GM18951 (cell line): ENCODE measurements around the gene RNF5.

ENCODE experiments used
- POLR2A ChIP-seq: IDR thresholded peaks from 4 replicates; pipeline ENCODE4 v1.6.1; 2011; ENCODE audit warnings: mild to moderate bottlenecking; ENCODE audit not compliant: insufficient read length, insufficient read depth; ENCODE audit errors: extremely low read depth
- in situ Hi-C: fragments of 300-500 bp; cut with MboI; formaldehyde crosslinking; loops from one replicate; pipeline ENCODE4 v1.12.0; 2022; ENCODE audit warnings: low sequenced_read_pairs, mixed read lengths, inconsistent platforms; ENCODE audit not compliant: unreplicated experiment

Gene RNF5

DNA sequence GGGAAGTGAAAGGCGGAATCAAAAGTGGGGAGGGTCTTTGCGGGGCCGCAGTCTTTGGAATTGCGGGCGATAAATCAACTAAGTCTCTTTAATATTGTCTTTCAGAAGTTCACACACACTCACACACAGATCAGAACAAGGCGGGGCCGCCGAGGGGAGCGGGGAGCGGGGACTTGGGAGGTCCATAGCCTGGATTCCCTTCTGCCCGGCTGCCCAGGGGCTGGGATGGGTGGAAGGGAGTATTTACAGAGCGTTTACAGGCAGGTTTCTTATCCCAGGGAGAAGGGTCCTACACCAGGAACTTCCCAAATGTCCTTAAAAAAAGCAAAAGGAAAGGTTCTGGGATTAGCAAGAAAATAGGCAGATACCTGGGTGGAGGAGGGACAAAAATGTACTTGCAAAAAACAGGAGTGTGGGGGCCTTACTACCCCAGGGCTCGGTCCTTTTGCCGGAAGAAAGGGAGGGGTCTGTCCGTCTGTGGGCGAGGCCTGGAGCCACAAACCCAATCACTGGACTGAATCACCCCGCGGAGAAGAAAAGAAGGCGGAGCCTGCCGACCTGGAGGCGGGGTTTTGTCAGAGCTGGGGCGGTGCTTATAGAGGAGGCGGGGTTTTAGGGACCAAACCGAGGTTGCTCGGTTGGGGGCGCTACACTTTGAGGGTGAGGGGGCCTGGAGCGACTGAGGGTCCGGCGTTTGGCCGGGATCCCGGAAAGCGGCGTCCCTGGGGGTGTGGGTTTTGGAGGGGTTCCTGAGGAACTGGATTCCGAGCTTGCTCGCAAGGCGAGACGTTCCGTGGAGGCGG, 29.7 kb upstream of the RNF5 start:
- in situ Hi-C loops = no loop called here
- TF ChIP-seq POLR2A = no peak

DNA sequence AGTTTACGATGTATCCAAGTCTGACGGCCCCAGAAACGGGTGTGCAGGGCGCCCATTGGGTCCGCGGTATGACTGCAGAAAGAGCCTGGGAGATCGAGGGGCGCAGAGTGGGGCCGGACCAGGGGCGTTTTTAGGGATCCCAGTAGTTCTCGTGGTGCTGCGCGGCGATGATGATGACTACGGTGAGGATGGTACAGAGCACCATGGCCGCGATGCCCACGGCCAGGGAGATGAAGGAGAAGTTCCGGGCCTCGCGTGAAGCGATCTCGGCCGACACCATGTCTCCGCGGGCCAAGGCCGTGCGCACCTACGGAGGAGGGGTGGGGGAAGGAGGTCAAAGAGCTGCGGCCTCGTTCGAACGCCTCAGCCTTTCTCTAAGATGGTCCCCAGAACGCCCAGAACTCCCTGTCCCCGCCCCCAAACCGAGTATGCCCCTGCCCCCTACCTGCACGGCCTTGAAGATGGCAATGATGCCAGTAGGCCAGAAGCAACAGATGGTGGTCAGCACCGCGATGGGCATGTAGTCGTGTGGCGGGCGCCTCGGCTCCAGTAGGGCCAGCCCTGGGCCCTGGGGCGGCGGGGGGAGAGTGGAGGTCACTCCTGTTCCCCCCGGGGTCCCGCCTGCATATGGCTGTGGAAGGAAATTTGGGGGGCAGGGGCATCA, 29.0 kb upstream of the RNF5 start:
- in situ Hi-C loops = no loop called here
- TF ChIP-seq POLR2A = no peak

DNA sequence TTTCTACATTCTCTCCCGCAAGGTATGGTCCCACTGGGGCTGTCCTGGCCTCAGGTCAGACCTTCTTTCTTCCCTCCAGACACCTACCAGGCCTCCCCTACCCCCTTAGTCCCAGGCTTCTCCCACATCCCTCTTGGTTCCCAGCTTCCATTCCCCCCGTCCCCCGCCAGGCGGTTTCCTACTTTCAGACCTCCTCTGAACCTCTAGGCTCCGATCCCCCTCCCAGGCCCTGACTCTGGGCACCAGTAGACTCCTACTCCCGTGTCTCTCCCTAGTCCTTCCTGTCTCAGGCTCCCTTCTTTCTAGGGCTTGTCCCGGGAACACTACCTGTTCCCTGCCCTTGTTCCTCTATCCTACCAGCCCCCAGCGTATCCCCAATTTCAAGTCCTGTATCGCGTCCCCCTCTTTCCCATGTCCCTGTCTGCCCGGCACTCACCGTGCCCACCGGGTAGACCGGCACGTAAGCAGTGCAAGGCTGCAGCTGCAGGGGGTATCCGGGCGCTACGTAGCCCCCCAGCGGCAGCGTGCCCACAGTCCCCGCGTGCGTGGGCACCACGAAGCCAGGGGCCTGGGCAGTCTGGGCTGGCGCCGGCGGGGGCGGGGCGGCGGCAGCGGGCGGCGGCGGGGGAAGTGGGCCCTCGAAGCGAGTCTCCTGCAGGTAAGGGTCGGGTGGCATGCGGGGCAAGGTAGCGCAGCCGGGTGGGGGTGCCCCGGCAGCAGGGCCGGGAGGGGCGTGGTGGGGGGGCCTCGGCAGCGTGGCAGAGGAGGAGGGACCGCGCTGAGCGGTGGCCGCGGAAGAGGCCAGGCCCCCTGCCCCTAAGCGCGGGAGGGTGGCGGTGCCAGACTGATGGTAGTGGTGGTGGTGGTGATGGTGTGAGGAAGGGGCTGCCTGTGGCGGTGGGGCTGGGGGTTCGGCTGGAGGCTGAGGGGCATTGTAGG, 28.0 kb upstream of the RNF5 start:
- TF ChIP-seq POLR2A = no peak
- in situ Hi-C loops = no loop called here

DNA sequence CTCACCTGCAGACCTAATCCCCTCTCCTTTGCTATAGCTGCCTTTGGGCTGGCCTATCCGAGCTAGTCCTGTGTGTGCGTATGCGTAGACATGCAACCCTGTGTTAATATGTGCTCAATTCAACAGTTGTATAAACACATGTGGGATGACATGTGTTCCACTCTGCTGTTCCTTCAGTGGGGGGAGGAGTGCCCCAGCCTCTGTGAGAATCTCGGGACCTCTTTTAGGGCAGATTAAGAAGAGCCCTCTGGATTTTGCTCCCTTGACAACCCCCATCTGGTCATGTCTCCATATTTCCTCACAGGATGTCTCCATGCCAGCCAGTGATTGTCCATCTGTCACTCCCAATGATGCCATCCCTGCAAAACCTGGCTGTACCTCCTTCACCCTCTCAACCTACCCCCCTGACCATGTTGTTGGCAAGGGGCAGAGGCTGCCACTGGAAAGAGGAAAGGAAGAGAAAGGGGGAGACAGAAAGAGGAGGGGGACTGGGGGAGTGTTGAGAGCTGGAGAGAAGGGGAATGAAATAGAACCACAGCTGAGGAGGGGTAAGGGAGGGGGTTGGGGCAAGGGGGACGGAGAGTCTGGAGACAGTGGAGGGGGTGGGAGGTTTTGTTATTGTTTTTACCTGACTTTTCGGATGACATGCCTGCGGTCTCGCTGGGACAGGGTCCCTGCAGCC, 26.9 kb upstream of the RNF5 start:
- in situ Hi-C loops = no loop called here
- TF ChIP-seq POLR2A = no peak

DNA sequence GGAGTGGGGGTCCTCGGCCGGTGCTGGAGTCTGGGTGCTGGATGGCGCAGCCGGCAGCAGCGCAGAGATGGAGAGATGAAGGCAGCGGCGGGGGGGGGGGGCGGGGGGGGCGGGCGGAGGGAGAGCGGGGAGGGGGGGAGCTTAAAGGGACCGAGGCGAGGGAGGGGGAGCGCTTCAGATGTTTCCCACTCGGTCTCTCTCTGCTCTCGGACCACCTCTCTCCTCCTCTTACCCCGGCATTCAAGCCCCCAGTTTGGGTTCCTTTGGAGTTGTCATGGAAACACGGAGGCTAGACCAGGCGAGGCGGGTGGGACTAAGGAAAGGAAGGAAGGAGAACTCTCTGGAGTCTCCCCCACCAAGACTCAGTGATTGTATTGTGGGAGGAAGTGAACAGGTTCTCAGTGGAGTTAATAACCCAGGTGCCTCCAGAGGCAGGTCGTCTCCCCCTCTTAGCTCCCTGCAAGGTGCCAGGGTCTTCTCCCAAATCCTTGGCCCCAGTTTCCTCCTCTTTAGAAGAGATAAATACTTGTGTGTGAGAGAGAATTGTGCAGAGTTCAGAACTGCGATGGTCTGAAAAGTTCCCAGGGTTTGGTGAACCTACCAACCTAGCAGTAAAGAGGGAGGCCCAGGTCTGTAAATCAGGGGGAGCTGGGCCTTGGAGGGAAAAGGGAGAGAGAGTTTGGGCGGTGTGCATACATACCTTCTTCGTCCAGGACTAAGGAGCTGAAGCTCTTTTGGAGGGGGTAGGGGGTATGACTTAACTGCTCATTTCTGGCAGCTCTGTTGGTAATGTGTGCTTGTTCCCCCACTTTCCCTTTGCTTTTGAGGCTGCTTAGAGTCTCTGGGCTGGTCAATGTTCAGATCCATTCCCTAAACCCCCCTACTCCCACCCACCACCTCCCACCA, 26.1 kb upstream of the RNF5 start, which contains the start of gene PRRT1:
Gene PRRT1, minus strand, starts transcription at position 77 of the 906 bp plus-strand sequence. CDS start 112 bp downstream, outside the sequence.
- in situ Hi-C loops = no loop called here
- no peak for TF ChIP-seq POLR2A

DNA sequence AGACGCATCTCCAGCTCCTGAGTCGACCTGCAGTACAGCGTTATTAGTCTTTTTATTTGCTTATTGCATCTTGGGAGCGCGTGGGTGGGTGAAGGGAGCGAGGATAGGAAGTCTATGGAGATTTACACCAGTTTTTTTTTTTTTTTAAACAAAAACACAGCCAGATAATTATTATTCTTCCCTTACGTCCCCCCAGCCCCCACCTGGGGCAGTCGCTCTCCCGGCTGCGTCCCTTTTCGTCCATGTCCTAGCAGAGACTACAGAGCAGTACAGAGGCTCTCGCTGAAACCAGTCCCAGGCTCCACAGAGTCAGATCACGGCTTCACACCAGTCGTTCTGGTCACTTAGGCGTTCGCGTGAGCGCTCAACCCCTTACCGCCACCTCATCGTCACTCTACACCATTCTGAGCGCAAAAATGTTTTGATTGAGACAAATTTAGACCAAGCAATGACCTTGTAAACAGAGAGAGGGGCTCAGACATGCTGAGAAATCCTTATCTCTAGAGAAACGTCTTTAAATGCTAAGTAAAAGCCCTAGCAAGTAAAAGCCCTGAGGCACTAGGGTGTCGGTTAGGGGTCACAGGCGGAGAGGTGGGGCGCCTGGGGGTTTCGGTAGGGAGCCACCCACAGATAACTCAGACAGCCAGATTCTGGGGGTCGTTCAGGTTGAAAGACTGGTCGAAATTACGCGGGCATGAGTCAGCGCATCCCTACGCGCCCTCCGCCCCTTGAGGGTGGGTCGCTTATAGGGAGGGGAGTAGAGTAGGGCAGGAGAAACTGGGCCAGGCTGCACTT, 25.2 kb upstream of the RNF5 start:
- in situ Hi-C loops = no loop called here
- no peak for TF ChIP-seq POLR2A

DNA sequence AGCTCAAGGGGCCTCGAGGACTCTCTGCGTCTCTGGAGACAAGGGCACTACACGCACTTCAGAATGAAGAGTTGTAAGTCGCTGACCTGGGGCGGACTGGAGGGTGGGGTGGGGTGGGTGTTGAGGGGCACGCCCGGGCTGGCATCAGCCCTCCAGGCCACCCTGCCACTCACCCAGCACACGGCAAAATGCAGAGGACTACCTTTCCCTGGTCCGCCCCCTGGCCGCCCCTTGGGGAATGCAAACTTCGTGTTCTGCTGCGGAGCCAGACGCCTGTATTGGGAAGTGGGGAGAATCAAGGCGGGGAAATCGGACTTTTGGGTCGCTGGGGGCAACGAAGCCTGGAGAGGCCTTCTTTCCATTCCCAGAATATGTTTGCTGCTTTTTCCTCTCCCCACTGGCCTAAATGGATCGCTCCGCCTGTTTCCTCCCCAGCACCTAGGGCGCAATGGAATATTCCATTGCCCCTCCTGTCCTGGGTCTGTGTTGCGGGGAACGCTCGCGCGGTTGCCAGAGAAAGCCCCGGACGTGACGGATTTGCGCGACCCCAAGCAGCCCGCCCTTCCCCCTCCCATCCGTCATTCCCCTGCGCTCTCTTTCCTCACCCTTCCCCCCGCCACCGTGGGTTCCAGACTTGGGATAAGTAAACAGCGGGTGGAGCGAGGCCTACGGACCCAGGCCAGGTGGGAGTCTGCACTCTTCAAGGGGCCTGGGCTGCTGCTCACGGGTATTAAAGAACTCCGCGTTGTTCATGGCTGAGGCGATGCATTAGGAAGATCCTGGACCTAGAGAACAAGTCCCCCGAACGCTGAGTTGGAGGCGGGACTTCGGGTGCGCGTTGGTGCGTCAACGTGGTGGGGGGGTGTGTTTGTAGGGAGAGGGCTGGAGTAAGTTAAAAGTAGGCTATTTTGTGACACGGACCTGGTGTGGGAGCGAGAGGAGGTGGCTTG, 24.4 kb upstream of the RNF5 start, which contains the start of gene PPT2:
Gene PPT2, plus strand, starts transcription at position 578 of the 950 bp plus-strand sequence. CDS start 454 bp downstream, outside the sequence.
- no peak for TF ChIP-seq POLR2A
- in situ Hi-C loops = no loop called here

DNA sequence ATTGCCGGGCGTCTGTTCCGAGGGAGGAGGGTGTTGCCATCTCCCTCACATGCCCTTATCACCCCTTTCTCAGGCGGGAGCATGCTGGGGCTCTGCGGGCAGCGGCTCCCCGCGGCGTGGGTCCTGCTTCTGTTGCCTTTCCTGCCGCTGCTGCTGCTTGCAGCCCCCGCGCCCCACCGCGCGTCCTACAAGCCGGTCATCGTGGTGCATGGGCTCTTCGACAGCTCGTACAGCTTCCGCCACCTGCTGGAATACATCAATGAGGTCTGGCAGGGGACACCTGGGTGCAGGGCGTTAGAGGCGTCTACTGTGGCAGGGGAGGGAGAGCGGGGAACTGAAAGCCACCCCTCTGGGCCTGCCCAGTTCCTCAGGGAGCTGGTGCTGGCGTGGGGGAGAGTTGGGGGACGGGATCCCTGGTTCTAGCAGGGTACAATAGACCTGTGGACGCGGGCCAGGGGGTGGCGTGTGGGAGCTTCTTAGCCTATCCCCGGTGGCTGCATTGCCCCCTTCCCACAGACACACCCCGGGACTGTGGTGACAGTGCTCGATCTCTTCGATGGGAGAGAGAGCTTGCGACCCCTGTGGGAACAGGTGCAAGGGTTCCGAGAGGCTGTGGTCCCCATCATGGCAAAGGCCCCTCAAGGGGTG, 23.6 kb upstream of the RNF5 start:
- in situ Hi-C loops = no loop called here
- no peak for TF ChIP-seq POLR2A

DNA sequence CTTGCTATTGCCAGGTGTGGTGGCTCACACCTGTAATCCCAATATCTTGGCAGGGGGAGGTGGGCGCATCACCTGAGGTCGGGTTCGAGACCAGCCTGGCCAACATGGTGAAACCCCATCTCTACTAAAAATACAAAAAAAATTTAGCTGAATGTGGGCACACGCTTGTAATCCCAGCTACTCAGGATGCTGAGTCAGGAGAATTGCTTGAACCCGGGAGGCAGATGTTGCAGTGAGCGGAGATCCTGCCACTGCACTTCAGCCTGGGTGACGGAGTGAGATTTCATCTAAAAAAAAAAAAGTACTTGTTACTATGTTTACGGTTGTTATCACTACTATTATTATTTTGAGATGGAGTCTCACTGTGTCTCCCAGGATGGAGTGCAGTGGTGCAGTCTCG, 21.3 kb upstream of the RNF5 start:
- in situ Hi-C loops = no loop called here
- no peak for TF ChIP-seq POLR2A
